Activated CD4-positive, alpha-beta T cell treated with anti-CD3 and anti-CD28 coated beads for 48 hours (primary cell): ENCODE measurements around the gene TUB.

Experiments used
- DNase-seq: peaks from one replicate; pipeline ENCODE4 v3.0.0-alpha.2; 2020

Gene TUB, protein sequence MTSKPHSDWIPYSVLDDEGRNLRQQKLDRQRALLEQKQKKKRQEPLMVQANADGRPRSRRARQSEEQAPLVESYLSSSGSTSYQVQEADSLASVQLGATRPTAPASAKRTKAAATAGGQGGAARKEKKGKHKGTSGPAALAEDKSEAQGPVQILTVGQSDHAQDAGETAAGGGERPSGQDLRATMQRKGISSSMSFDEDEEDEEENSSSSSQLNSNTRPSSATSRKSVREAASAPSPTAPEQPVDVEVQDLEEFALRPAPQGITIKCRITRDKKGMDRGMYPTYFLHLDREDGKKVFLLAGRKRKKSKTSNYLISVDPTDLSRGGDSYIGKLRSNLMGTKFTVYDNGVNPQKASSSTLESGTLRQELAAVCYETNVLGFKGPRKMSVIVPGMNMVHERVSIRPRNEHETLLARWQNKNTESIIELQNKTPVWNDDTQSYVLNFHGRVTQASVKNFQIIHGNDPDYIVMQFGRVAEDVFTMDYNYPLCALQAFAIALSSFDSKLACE

DNA sequence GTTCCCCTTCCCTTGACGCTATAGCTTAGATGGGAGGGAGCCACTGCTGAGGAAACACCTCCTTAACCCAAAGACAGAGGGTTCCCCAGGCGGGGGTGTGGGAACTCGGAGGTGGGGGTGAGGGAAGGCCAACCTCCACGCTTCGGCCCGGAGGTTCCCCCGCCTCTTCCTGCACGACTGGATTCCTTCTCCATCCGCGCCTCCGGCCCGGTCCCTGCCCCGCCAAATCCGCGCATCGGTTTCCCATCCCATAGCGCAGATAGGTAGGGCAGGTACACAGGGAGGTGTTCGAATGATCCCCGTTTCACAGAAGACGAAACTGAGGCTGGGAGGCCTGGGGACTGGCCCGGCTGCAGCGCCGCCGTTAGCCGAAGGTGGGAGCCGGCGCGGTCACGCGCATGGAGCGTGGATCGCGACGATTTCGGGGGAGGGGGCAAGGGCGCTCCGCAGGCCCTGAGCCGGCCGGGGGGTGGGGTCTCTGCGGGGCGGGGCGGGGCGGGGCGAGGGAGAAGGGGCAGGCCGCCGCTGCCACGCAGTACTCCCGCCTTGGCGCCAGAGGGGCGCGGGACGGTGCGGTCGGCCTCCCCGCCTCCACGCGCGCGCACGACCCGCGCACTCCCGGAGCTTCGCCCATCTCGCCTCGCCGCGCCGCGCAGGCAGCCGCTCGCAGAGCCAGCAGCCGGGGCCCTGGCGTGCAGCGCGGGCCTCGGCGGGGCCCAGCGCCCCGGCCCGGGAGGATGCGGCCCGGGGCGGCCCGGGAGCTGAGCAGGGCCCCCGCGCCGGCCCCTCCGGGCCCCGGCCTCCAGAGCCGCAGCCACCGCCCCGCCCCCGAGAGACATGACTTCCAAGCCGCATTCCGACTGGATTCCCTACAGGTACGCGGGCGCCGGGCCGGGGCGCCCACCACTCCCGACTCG is at the start of gene TUB:
TUB (plus strand) TSS at position 538 of the 917 bp plus-strand sequence; CDS start at position 838, 300 bp downstream.
- DNase-seq: peak; percentile 20

DNA sequence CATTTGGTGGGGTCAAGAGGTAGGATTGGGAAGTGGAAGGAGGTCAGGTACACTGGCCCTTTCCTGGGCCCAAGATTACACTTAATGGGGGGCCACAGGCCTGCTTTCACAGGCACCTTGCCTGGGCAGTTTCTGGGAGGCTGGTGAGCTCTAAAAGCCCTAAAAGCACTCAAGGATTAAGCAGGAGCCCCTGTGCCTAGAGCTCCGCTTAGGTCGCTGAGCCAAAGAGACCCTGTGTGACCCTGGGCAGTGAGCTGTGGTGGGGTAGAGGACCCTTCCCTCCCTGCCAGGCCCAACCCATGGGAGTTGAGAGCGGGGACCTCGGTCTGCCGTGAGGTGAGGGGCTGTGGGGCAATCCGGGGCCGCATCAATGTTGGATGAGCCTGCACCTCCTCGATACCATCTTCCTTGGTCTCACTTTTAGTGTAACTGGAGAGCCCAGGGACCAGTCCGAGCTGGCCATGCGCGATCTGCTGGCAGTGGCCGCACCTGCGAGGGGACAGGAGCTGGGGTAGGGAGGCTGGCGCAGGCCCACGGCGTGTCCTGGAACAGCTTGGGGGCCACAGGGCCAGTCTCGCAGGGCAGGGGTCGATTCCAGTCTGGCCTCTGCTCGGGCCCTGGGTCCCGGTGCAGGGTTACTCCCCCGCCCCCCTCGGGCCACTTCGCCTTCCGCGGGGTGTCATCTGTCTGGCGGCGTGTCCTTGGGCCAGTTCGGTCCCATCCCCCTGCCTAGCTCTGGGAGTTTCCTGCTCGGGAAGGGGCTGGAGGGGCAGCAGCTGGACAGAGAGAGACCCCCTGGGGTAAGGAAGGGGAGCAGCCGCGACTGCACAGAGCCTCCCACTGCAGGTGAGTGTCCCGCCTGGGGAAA is 49.5 kb upstream of the TUB start:
- DNase-seq: no peak

DNA sequence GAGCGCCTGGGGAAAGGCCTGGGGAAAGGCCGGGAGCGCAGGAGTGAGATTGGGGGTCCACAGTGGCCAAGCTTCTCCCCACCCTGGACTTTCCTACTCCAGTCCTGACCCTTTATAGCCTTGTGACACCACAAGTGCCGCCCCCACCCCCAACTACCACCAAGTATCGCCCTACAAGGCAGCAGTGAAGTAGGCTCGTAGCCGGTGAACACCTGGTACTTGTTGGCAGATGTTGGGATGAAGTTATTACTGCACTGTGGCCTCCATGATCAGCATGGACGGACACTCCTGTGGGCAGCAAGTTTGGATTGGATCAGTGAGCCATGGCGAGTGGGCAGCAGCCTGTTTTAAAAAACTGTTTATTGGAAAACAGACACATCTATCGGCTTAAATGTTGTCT is 48.9 kb upstream of the TUB start:
- DNase-seq: no peak

DNA sequence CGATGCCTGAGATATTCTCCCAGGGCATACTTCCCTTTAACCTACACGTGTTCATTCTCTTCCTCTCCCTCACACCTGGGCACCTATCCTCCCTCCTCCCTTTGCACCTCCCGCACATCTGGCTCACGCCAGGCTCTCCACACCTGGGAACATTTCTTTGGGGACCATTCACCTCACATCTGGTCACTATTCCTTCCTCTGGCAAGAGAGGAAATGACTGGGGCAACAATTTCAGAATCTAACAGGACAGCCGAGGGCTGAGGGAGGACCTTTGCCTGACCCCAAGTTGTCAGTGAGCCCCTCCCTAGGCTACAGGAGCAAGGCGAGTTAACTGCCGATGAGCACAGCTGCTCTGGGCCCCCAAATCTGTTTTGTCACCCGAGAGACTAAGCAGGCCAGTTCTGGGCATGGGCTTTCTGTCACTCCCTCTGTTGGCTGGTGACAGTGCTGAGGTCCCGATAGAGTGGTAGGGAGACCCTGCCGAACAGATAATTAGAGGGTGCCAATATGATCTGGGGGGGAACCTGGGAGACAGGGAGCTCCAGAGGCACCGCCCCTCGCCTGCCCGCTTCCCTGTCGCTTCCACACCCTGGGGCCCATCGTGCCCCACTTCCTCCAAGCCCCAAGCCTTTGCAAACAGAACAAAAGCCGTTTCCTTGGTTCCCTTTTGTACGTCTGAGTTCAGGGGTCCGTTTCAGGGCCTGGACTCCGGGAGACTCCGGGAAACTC is 48.3 kb upstream of the TUB start:
- no peak for DNase-seq

DNA sequence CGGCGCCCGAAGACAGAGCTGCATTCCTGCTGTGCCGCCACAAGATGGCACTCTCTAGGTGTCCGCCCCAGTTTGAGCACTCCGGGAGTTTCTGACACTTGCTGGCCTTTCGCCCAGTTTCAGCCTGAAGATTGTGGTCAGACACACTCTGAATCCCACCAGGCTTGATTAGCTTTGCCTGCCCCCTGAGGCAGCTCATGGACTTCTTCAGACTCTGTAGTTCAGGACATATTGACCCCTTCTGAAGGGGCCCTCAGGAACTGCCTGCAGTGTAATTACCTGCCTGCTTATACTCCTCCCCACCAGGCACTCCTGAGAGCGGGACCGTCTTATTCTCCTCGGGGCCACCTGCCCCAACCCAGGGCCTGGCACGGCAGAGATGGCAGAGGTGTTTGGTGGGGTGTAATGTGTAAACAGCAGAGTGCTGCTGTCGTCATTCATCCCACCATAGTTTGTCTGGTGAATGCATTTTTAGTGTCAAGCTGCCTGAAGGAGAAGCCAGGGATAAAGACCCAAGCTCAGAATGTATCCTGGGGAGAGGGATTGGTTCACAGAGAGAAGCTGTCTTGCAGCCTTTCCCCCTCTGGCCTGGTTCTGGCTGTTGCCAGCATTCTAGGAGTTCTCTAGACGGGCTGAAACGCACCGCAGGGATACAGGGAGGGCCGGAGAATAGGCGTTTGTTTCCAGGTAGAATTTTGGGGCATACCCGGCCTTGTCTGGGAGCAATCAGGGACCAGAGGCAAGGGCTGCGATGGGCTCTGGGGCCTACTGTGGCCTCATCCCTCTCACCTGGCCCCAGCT is 47.5 kb upstream of the TUB start:
- peak; percentile 65 for DNase-seq

DNA sequence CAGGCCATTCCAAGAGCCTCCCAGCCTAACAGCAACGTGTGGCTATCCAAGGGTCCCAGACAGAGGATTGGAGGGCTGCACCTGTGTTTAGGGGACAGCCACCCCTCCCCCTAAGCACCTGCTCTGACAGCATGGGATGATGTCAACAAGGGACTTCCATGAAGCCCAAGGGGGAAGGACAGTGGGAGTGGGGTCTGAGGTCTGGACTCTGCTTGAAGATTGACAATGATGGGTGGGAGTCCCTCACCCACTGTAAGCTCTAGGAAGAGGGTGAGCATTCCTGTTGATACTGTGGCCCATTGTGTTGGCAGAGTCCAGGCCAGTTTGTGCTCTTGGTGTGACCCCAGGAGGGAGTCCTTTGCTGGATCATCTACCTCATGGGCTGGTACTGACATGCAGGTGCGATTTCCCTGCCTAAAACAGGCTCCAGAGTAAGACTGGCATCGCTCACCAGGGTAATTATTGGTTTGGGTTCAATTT is 46.9 kb upstream of the TUB start:
- DNase-seq: no peak

DNA sequence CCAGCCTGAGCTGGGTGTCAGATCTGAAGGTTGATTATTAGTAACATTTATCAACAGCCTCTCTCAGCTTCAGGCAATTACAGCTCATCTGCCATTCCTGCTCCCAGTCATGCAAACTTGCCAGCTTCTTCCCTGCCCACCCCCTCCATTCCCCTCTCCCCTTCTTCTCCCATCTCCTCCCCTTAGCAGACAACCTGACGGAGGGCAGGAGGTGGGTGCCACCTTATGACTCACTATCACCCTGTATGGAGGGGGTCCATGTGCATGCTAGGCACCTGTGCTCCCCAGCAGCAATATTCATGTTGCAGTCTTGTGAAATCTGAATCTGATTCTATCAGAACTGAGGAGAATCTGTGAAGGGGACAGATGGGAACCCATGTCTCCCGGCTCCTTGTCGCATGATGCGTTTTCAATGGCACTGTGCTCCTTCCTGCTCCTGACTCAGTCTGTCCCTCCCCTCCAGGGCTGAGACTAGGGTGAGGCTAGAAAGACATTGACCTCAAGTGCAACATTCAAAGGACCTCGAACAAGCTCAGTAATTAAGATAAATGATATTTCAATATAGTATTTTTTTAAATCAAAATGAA is 46.3 kb upstream of the TUB start:
- DNase-seq: no peak

DNA sequence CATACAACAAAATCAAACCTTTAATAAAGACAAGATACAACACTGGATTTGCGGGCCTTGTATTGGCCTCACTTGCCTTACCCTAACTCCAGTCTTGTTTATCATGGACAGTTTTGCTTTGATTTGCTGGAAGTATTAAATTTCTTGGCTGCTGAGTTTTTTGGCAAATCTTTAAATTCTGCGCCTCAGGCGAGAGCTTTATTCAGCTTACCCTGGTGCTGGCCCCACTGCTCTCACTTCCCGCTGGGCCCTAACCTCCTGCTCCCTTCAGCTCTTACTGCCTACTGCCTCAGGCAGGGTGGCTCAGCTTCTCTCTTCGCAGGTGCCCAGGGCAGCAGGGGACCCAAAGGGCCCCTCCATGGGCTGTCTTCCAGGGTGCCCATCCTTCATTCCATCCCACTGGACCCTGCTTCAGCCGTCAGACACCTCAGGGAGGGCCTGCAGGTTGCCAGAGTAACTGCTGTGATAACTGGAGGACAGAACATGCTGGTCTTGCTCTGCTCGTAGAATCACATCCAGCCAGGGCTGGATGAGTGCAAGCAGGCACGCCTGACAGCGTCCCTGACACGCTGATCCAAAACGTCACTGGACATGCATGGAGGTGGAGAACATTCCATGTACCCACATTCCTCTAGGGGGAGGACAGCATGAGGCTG is 45.7 kb upstream of the TUB start:
- no peak for DNase-seq

DNA sequence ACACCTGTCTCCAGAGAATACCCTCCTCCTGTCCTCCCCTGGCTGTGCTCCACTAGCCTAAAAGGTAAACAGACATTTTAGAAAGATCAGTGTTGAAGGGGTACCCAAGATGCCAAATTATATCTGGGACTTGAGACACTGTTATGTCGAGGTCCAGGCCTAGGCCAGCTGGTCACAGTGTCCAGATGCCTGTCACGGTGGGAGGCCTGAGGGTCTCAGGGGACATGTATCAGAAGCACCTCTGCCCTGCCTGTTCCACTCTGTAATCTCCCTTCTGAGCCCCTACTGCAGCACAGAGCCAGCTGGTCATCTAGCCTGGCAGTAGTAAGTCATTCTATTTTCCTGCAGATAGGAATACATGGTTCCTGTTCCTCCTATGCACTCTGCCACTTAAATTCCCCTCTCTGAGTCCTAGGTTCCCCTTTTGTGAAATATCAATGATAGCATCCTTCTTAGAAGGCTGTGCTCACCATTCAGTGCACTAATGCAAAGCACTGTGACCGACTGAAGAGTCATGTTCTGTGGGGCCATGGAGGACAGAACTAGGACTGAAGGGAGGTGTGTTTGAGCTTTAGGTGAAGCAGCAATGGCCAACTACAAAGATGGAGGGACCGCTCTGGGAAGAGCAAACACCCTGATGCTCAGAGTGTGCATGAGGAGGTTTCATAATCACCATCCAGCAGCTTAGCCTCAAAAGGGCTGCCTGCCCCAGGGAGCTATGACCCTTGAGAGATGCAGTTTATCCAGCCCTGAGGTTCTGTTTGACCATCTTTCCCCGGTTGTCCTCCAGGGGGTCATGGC is 44.8 kb upstream of the TUB start:
- no peak for DNase-seq

DNA sequence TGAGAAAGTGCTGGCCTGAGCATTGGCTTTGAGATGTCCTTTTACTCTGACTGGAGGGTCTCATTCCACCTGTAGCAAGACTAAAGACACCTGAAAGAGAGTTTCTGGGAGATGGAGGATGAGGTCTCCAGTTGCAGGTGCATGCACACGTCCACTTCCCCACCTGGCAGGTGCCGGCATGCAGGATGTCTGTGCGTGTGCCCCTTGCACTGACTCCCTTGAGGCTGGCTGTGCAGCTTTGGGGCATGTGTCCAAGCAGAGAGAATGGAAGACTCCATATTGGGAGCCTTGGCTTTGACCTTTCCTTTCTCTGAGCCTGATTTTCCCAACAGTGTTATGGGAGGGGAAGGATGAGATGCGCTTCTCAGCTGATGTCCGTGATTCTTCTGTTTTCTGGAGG is 44.0 kb upstream of the TUB start:
- no peak for DNase-seq

DNA sequence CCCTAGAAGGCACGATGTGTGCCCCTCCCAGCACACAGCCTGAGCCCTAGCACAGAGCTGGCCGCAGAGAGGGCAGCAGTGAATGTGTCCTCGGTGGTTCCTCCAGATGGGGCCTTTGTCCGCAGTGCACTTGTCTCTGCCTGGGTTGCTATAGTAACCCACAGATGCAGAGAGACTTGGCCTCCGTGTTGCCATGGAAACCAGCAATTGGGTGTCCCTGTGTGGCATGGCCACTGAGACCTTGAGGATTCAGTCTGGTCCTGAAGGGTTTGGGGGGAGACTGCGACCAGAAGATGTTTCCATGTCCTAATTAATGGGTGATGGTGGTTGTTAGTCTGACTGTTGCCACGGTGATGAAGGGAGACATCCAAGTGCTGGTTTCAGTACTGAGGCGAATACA is 42.6 kb upstream of the TUB start:
- DNase-seq: no peak

DNA sequence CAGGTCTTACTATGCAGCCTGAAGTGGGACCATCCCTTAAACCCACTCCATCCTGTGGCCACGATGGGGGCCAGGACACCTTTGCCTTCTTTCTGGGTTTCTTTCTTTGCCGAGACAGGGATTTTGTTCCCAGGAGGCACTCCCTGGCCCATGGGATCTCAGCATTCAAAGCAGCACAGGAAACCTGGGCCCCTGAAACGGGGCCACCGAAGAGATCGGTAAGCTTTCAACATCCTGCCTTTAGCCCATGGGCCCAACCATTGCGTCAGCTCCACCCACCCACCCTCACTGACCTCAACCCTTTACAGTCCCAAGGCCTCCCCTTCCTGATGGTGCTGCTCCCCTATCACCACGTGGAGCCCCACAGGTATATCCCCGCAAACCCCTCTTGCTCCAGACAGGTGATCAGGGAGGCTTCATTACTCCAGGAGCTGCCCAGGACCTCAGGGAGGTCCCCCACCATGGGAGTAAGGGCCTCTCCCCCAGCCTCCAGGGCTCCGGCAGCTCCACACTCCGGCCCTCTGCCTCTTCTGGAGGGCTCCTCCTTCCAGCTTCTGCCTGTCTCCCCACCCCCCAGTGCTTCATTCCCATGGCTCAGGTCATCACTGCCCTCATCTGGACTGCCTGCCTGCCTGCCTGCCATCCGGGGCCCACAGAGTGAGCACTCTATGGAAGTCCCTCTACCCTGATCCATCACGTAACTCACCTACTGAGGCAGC is 42.0 kb upstream of the TUB start:
- no peak for DNase-seq

DNA sequence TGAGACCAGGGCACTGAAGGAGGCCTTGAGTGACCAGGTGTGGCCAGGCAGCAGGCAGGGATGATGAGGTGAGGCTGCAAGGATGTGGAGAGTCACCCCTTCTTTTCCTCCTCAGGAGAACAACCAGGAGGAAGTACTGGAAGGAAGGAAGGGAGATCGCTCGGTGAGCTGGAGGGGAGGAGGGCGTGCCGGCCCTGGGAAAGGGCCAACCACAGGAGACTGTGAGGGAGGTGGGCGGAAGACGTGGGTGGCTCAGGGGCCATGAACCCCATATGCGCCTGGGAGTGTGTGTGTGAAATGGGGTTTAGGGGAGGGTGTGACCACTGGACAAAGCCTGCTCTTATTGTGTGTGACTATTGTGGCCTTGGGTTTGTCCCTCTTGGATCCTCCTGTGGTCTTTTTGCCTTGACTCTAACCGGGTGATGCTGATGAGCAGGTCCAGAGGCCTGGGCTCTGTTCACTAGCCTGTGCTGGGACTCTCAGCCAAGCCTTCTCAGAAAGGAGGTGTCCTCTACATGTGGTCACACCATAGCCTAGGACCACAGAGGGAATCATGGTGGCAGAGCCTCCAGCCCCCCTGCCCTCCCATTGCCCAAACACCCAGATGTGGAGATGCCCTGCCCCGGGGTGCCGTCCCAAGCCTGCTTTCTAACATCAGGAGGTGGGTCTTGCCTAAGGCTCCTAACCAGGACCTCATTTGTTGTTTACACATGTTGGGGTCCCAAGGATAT is 41.3 kb upstream of the TUB start:
- no peak for DNase-seq

DNA sequence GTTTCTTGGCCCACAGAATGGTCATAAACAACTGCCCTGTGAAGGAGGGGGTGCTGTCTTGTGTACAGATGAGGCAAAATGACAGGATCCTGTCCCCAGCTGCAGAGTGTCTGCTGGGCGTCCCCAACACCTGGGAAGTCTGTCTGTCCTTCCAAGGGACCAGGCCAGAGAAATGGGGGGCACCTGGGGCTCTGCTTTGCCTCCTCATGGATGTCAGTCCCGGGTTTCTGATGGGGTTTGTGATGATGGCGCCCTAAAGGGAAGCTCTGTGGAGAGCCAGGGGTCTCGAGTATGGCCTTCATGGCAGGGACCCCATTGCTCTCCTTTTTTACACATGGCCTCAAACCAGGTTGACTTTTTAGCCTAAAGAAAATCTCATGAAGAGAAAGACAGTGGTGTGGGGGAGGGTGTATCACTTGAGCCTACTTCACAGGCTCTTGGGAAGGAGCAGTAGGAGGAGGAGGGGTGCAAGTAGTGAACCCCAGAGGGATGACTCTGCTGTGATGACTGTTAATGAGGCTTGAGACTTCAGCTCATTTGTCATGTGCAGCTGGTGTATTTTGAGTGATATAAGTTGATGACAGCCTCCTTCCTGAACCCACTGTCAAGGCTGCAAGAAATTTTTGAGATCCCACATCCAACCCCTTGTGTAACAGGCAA is 40.6 kb upstream of the TUB start:
- DNase-seq: no peak

DNA sequence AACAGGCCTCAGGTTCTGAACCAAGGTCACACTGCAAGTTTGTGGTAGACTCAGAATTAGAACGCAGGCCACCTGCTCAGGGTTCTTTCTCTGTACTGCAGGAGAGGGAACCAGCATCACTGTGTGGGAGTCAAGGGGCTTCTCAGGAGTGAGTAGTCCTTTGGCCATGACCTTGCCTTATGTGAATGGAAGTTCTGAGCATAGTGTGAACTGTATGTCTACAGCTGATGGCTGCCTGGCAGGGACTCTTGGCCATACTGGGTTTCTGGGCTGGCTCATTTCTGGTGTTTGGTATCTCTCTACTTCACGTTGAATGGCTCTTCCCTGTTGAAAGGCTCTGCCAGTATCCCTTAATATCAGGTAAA is 40.1 kb upstream of the TUB start:
- no peak for DNase-seq

DNA sequence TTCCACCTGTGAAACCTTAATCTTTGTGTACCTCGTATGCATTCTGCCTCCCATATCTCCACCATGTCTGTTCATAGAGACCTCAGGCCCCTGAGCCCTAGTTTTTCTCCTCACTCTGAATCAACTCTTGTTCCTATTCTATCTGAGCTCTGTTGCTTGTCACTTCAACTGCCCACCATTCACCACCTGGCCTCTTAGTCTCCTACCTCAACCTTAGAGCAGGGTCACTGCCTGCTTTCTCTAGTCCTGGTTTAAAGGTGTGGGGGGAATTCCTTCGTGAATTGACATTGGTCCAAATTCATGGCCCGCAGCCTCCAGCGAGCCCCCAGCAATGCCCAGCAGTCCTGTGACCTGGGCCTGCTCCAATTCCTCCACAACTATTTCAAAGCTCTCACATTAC is 39.4 kb upstream of the TUB start:
- DNase-seq: no peak

DNA sequence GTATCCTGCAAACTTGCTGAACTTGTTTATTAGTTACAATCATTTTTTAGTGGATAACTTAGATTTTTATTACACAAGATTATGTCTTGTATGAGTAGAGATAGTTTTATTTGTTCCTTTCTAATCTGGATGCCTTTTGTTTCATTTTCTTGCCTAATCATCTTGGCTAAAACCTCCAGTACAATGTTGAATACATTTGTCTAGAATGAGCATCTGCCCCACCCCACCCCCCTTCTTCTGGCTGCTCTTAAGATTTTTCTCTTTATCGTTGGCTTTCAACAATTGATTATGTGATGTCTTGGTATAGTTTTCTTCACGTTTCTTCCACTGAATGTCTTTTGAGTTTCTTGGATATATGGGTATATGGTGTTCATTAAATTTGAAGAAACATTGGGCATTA is 37.3 kb upstream of the TUB start:
- no peak for DNase-seq
